HTERT RPE-1 (cell line): Measurements from ENCODE around the gene ENOX2.

Source experiments
- in situ Hi-C: fragments of 300-500 bp; cut with MboI; formaldehyde crosslinking; loops from 4 replicates; pipeline ENCODE4 v1.14.3; 2020; ENCODE audit warnings: low sequenced_read_pairs

Gene ENOX2

DNA sequence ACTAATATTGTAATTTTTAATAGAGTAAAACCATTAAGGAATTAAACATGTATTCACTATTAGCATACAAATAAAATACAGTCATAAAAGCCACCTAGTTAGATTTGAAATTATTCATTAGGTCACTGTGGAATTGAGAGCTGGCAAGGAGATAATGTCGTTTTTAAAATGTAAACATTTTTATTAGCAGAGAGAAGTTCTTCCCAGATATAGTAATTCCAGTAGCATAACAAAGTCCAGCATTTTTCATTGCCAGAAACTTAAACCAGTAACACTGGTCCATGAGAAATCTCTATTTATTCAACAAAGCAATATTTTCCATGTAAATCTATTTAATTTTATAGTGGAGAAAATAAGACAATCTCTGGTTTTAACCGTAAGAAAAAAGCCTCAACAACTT lies 17.5 kb downstream of the ENOX2 start:
- in situ Hi-C loops: no loop called here

GRCh38 chrX:130884627-130885026 lies 18.4 kb downstream of the ENOX2 start:
- in situ Hi-C loops: no loop called here

GRCh38 chrX:130879869-130880268 lies 23.1 kb downstream of the ENOX2 start:
- in situ Hi-C loops: no loop called here

DNA sequence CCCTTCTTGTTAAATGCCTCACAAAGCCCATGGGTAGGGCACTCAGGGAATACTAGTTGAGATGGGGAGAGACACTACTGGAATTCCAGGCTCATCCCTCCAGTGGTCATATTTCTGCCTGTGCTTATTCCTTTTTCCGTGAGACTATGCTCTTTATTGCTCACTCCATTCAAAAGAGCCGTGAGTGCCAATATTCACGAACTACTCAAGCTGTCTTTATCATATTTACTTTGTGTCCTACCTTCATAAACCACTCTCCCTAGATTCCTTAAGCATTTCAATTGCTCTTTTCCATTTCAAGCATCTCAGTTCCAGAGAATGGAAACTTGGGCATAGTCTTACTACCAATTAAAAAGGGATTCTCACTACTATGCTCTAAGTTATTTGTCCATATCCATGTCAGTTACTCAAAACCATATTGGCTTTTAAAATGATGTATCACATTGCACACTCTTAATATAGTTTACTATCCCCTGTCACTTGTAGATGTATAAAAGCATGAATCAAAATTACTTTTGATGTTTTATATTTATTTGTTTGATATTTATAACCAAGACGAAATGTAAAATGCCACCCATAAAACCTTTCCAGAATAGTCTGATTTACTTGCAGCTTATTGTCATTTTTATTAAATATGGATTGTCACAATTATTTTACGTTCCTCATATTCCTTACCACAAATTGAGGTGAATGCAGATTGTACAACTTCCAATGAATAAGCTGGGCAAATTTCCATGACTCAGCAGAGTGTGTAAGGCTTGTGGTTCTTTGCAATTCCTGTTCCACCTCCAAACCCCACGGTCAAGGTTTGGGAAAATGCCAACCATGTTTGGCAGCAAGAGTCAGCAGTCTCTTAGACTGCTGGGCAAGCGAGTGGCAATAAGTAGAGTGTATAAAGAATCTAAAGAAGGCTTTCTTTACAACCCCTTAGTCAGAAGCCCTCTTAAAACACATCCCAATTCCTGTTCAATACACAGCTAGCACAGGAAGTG lies 24.4 kb downstream of the ENOX2 start:
- in situ Hi-C loops: no loop called here

GRCh38 chrX:130877892-130878341 lies 25.1 kb downstream of the ENOX2 start:
- in situ Hi-C loops: no loop called here

DNA sequence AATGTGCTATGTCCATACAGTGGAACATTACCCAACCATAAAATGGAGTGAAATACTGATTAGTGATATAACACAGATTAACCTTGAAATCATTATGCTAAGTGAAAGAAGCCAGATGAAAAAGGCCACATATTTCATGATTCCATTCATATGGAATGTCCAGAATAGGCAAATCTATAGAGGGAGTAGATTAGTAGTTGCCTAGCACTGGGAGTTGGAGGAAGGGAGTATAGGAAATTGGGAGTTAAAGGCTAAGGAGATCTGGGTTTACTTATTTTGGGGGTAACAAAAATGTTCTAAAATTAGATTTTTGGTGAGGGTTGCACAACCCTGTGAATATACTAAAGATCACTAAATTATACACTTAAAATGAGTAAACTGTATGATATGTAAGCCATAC lies 26.8 kb downstream of the ENOX2 start:
- in situ Hi-C loops: no loop called here

DNA sequence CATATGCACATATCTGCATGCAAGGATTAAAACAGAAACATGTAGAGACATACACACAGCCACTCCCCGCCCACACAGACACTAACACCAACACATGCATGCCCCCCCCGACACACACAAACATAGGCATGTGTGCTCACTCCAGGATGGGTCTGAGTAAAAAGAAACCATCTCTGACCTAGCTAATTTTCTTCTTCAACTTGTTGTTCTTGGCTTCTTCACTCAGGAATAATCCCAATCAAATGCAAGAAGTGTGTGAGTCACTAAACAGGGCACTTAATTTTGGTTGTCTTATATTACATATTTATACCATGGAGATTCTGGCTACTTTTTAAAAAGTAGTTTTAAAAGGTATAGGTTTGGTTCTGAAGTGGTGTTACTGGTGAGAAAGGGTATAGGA lies 28.3 kb downstream of the ENOX2 start:
- in situ Hi-C loops: no loop called here

- in situ Hi-C loops: no loop called here
Observed at GRCh38 chrX:130869239-130869638, 33.8 kb downstream of the ENOX2 start.

- in situ Hi-C loops: no loop called here
Observed at GRCh38 chrX:130861462-130861861, 41.5 kb downstream of the ENOX2 start.

GRCh38 chrX:130857207-130857606 lies 45.8 kb downstream of the ENOX2 start:
- in situ Hi-C loops: no loop called here

GRCh38 chrX:130851569-130851968 lies 51.4 kb downstream of the ENOX2 start:
- in situ Hi-C loops: no loop called here

- in situ Hi-C loops: no loop called here
Observed at GRCh38 chrX:130848763-130849162, 54.2 kb downstream of the ENOX2 start.

- in situ Hi-C loops: no loop called here
Observed at GRCh38 chrX:130846746-130847145, 56.3 kb downstream of the ENOX2 start.

DNA sequence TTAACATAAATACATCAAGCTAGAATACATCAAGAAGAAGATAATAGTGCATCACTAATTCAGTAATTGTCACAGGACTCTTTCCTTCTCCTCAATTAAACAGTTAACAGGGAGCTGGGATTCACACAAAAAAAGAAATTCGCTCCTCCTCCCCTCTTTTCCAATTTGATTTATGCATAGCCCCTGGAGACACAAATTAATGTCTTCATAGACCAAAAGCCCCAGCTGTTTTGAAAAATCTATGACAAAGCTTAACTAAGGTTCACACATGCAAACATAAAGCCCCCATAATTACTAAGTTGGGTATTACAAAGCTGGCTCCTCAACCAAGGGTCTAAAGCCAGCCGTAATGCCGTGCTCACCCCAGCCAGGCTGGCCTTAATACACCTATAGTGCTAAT lies 61.2 kb downstream of the ENOX2 start:
- in situ Hi-C loops: no loop called here

DNA sequence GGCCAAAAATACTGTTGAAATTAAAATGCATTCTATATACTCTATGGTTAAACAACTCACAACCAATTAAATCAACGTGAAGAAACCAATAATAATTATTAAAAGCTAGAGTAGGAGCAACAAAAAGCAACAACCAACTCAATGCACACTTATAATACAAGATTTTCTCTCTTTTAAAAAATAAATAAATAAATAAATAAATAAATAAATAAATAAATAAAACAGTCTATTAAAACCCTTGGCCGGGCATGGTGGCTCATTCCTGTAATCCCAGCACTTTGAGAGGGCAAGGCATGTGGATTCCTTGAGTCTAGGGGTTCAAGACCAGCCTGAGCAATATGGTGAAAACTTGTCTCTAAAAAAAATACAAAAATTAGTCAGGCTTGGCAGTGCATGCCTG lies 62.7 kb downstream of the ENOX2 start:
- in situ Hi-C loops: no loop called here

- in situ Hi-C loops: no loop called here
Observed at GRCh38 chrX:130836447-130836846, 66.6 kb downstream of the ENOX2 start.

GRCh38 chrX:130834830-130835229 lies 68.2 kb downstream of the ENOX2 start:
- in situ Hi-C loops: no loop called here

GRCh38 chrX:130834149-130834548 lies 68.9 kb downstream of the ENOX2 start:
- in situ Hi-C loops: no loop called here

- in situ Hi-C loops: no loop called here
Observed at GRCh38 chrX:130831347-130831722, 71.7 kb downstream of the ENOX2 start.

DNA sequence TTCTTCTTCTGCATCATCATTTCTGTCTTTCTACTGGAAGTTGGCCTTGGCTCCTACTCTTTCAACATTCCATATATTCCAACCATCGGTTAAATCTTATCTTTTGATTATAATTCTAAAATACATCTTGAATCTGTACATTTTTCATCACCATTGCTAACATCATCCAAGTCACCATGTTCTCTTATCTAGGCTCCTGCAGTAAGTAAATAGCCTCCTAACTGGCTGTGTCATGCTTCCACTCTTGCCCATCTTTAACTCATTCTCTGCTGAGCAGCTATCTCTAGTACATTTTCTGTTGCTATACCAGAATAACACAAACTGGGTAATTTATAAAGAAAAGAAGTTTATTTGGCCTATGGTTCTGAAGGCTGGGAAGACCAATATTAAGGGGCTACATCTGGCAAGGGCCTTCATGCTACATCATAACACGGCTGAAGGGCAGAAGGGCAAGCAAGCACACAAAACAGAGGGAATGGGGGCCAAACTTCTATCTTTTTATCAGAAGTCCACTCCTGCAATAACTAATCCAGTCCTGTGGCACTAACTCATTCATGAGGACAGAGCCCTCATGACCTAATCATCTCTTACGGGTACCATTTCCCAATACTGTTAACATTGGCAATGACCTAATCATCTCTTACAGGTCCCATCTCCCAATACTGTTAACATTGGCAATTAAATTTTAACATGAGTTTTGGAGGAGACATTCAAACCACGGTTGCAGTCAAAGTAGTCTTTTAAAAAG lies 72.2 kb downstream of the ENOX2 start:
- in situ Hi-C loops: no loop called here

DNA sequence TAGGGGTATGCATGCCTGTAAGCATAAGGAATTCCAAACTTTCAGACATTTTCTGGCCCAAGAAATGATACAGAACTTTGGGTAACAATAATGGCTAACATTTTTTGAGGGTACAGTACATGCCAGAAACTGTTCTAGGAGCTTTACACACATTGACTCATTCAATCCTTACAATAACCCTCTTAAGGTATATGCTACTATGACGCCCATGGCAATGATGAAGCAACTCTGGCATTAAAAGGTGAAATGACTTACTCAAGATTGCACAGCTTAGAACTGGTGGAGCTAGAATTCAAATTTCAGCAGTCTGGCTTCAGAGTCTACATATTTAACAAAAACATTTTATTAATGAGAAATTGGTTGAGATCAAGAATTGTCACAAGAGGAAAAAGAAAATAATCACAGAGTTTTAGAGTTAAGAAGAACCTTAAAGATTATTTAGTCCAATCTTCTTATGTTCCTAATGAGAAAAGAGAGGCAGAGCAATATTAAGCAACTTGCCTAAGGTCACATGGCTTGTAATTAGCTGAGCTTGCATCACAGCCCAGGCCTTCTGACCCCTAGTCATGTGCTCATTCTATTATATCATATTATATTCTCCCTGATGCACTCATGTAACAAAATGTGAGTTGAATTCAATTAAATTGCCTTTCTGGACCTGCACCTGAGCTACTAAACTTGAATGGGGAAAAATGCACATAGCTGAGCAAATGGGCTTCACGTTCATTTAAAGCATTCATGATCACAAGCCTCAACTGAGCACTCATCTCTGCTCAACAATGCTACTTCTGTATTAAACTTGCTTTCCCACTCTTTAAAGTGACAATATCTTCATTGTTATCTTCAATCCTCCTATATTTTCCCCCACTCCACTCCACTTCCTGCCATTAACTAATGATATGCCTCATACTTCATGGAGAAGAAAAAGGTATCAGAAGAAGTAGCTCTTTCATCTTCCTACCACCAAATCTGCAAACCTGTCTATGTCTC lies 73.2 kb downstream of the ENOX2 start:
- in situ Hi-C loops: no loop called here
